Central memory CD4-positive, alpha-beta T cell (primary cell): ENCODE results near the gene RAB2B.
A peak's percentile ranks its signal among the peaks of the same experiment; 100 is the strongest.
"Not testable (repeated sequence)": the region's sequence is repeated elsewhere in the genome, so short reads cannot be mapped to it uniquely, and the experiment has no call there.

Source experiments
- DNase-seq: peaks from one replicate; pipeline ENCODE4 v3.0.0; 2022

The RAB2B gene

GRCh38 chr14:21486640-21487087 is 9.9 kb upstream of the RAB2B start:
- DNase-seq: no peak

- no peak for DNase-seq
Measured at GRCh38 chr14:21476523-21476924, 235 bp downstream of the RAB2B start.

GRCh38 chr14:21475767-21476522 is 814 bp downstream of the RAB2B start:
- no peak for DNase-seq

GRCh38 chr14:21467616-21468015 is 9.1 kb downstream of the RAB2B start:
- DNase-seq: no peak

GRCh38 chr14:21455912-21456667 is 20.7 kb downstream of the RAB2B start, which contains the start of gene CHD8:
CHD8 (minus strand) TSS chr14:21456123; CDS start chr14:21431643, 24,480 bp downstream.
- DNase-seq: peak; percentile 100

- no peak for DNase-seq
Measured at GRCh38 chr14:21455592-21455911, 21.2 kb downstream of the RAB2B start.

- DNase-seq: peak; percentile 21
Measured at GRCh38 chr14:21454843-21455544, 21.8 kb downstream of the RAB2B start.

- DNase-seq: no peak
Measured at GRCh38 chr14:21449899-21450216, 26.9 kb downstream of the RAB2B start.

- not testable (repeated sequence) for DNase-seq
Measured at GRCh38 chr14:21442657-21443056, 34.1 kb downstream of the RAB2B start.

- DNase-seq: no peak
Measured at GRCh38 chr14:21440859-21441258, 35.9 kb downstream of the RAB2B start.

GRCh38 chr14:21437063-21437901 is 39.5 kb downstream of the RAB2B start:
- DNase-seq: peak; percentile 97

GRCh38 chr14:21436567-21437062 is 40.1 kb downstream of the RAB2B start:
- DNase-seq: no peak

GRCh38 chr14:21431126-21431525 is 45.6 kb downstream of the RAB2B start:
- DNase-seq: no peak

GRCh38 chr14:21428930-21429329 is 47.8 kb downstream of the RAB2B start:
- no peak for DNase-seq

- DNase-seq: no peak
Measured at GRCh38 chr14:21426692-21427091, 50.1 kb downstream of the RAB2B start.

GRCh38 chr14:21419528-21419927 is 57.2 kb downstream of the RAB2B start:
- no peak for DNase-seq

GRCh38 chr14:21415329-21415728 is 61.4 kb downstream of the RAB2B start:
- no peak for DNase-seq

- no peak for DNase-seq
Measured at GRCh38 chr14:21414137-21414631, 62.6 kb downstream of the RAB2B start.
